ENCODE measurements around the gene KCNK4. TPM values are rescaled to one million over a fixed set of nuclear protein-coding genes. Genes with fewer than 3 reads are reported as not detected.

The KCNK4 gene
- total RNA-seq, 1 experiment from 2014 or later, result 0.28 TPM

GRCh38 chr11:64281957-64282770 lies 8.9 kb upstream of the KCNK4 start:
- H3K14ac ChIP-seq (ENCODE audit: insufficient read depth, low read length), result no peak overlapping the region
- Mint-ChIP-seq H3K4me1 (peaks cover 8 to 12% of the 10 kb centered on the region in 2 experiments), H3K9me3 (no peaks in the 10 kb centered on the region; a peak in 1 of 5 replicates), H3K36me3 (ENCODE audit: insufficient read depth in 1 of 3, low read depth in 3 of 3) (peaks cover 0 to 24% (median 21%) of the 10 kb centered on the region in 3 experiments; a peak in 6 of 7 replicates), H3K27me3 (ENCODE audit: low read depth) (peaks cover 5% of the 10 kb centered on the region), H3K27ac (no peak overlapping the region), H3K4me3 (no peak overlapping the region)
- no peak overlapping the region for H3K4ac ChIP-seq (ENCODE audit: low read depth, low read length)
- no peak overlapping the region for H3K23ac ChIP-seq (ENCODE audit: insufficient read length, low read depth, low read length)
- no peak overlapping the region for H2BK5ac ChIP-seq (ENCODE audit: insufficient read length, low read length)
- H3K4me2 ChIP-seq (ENCODE audit: insufficient read depth, insufficient read length, low read length), result no peak overlapping the region
- H3K27me3 ChIP-seq (ENCODE audit: insufficient read depth, low read length), result no peaks in the 10 kb centered on the region
- H2BK15ac ChIP-seq (ENCODE audit: low read depth, low read length), result no peak overlapping the region
- no peak for DNase-seq
- WGBS (ENCODE audit: extremely low coverage, insufficient read length, low lambda C conversion rate), result no CpG with 5 or more reads among the region's 22 CpGs
- no peak overlapping the region for H3K18ac ChIP-seq (ENCODE audit: insufficient read length, low read depth, low read length)
- no peak overlapping the region for H2AK5ac ChIP-seq (ENCODE audit: insufficient read length, low read length)
- TF ChIP-seq CTCF (conservative IDR thresholded peaks at IDR 0.05), result no peak
- H3K56ac ChIP-seq (ENCODE audit: insufficient read length, low read depth, low read length), result no peak overlapping the region
- no peak overlapping the region for H2BK12ac ChIP-seq (ENCODE audit: insufficient read length, low read depth, low read length)
- H3K9me3 ChIP-seq (ENCODE audit: control insufficient read depth, low read depth, low read length), result no peaks in the 10 kb centered on the region
- no peaks in the 10 kb centered on the region for H3K4me1 ChIP-seq (ENCODE audit: insufficient read depth, low read length)
- H2AFZ ChIP-seq (ENCODE audit: low read length), result no peak overlapping the region
- no peak overlapping the region for H3K27ac ChIP-seq (ENCODE audit: insufficient read length, low read depth, low read length)
- no peak overlapping the region for H2BK120ac ChIP-seq (ENCODE audit: low read depth, low read length, poor library complexity, severe bottlenecking)
- no peaks in the 10 kb centered on the region for H3K79me1 ChIP-seq (ENCODE audit: insufficient read depth, low read depth, low read length, poor library complexity, severe bottlenecking)
- peaks cover 15% of the 10 kb centered on the region for H3K23me2 ChIP-seq (ENCODE audit: insufficient read length, low read depth, low read length, poor library complexity, severe bottlenecking)
- H3T11ph ChIP-seq (ENCODE audit: low read length), result no peak overlapping the region
- no peak overlapping the region for H2BK20ac ChIP-seq (ENCODE audit: low read depth, low read length, poor library complexity, severe bottlenecking)
- no peak overlapping the region for H3K9ac ChIP-seq (ENCODE audit: extremely low read depth, insufficient read length, low read length)
- H4K20me1 ChIP-seq (ENCODE audit: control insufficient read depth, insufficient read depth, insufficient read length), result no peaks in the 10 kb centered on the region
- H4K5ac ChIP-seq (ENCODE audit: insufficient read length, low read depth, low read length), result no peak overlapping the region
- no peak overlapping the region for H4K91ac ChIP-seq (ENCODE audit: insufficient read length, low read depth, low read length)
- no peak overlapping the region for H4K8ac ChIP-seq (replicated peaks; ENCODE audit: insufficient read length, low read depth, low read length)
- no peaks in the 10 kb centered on the region for H3K79me2 ChIP-seq (ENCODE audit: insufficient read depth, low read length)

Data from H9 (cell line).